Immature natural killer cell (primary cell): ENCODE results near the gene TP73. TPM values are rescaled to one million over a fixed set of nuclear protein-coding genes. Genes with fewer than 3 reads are reported as not detected.

ENCODE experiments used
- DNase-seq, 3 donors: peaks; one replicate each; pipeline ENCODE4 v3.0.0; 2022; ENCODE audit warnings: mixed read lengths in 1 of 3
- H3K27ac Mint-ChIP-seq, 6 donors: one replicate each; pipeline ENCODE4 v1.8.0; 2020; ENCODE audit warnings: mixed read lengths in 6 of 6, mild to moderate bottlenecking in 5 of 6, inconsistent platforms in 4 of 6, moderate library complexity in 3 of 6
- H3K27me3 Mint-ChIP-seq, 3 donors: one replicate each; pipeline ENCODE4 v1.8.0; 2020 to 2021; ENCODE audit warnings: low read depth in 3 of 3, mild to moderate bottlenecking in 3 of 3, mixed read lengths in 3 of 3, moderate library complexity in 3 of 3, inconsistent platforms in 1 of 3
- H3K36me3 Mint-ChIP-seq, 3 donors: one replicate each; pipeline ENCODE4 v1.8.0; 2020; ENCODE audit warnings: mixed read lengths in 3 of 3, inconsistent platforms in 2 of 3, mild to moderate bottlenecking in 2 of 3
- H3K4me1 Mint-ChIP-seq, 2 donors: one replicate each; pipeline ENCODE4 v1.8.0; 2020; ENCODE audit warnings: inconsistent platforms in 2 of 2, mild to moderate bottlenecking in 2 of 2, mixed read lengths in 2 of 2, moderate library complexity in 1 of 2
- H3K4me3 Mint-ChIP-seq, 5 donors: one replicate each; pipeline ENCODE4 v1.8.0; 2020; ENCODE audit warnings: mild to moderate bottlenecking in 5 of 5, mixed read lengths in 5 of 5, inconsistent platforms in 3 of 5, moderate library complexity in 3 of 5
- H3K9me3 Mint-ChIP-seq, 6 donors: one replicate each; pipeline ENCODE4 v1.8.0; 2020; ENCODE audit warnings: mild to moderate bottlenecking in 6 of 6, mixed read lengths in 6 of 6, inconsistent platforms in 4 of 6, moderate library complexity in 3 of 6
- polyA plus RNA-seq, 3 donors: library from polyadenylated mRNA; unstranded; fragments of 300-500 nt; fragmentation: Illumina TruSeq; gene quantifications; one replicate each; pipeline ENCODE4 v1.2.3, GENCODE V29; 2021

Gene TP73
- polyA plus RNA-seq, 3 donors from 2014 or later, result not detected

DNA sequence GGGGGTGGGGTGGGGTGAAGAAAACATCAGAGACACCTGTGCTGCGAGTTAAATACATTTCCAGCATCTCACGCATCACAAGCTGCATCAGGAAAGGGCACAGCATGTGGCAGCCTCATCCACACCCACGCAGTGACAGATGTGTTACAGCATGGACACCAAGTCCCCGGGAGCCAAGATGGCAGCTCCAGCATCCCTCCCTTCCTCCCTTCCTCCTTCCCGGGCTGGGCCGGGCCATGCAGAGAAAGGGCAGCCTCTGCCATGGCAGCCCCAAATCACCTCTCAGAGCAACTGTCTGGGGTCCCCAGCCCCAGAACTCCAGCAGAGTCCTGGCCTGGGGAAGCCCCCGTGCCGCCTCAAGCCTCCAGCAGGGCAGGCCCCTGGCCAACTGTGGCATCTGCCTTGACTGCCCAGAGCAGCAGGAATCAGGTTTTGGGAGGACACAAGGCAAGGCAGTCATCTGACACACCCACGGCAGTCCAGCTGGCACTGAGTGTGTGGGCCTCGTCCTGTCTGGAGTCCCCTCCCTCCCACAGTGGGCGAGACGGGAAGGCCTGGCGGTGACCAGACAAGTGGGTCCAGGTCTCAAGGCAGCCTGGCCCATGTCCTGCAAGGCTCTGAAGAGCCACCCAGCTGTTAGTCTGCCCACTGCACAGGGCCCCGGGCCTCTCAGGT, 126.4 kb downstream of the TP73 start:
- Mint-ChIP-seq H3K27ac (no peak overlapping the region), H3K4me1 (peaks cover 0 to 5% of the 10 kb centered on the region in 2 donors), H3K27me3 (peaks cover 0 to 2% (median 2%) of the 10 kb centered on the region in 3 donors), H3K9me3 (no peaks in the 10 kb centered on the region), H3K36me3 (peaks cover 10 to 31% (median 13%) of the 10 kb centered on the region in 3 donors), H3K4me3 (no peak overlapping the region)
- no peak for DNase-seq

- H3K9me3 Mint-ChIP-seq, result no peaks in the 10 kb centered on the region
Measured at GRCh38 chr1:3779265-3779911, 127.1 kb downstream of the TP73 start.

GRCh38 chr1:3779912-3780416, 127.6 kb downstream of the TP73 start:
- peaks cover 0 to 4% of the 10 kb centered on the region in 2 donors for H3K4me1 Mint-ChIP-seq
- no peak for DNase-seq
- H3K4me3 Mint-ChIP-seq, result no peak overlapping the region
- H3K27ac Mint-ChIP-seq, result peak overlapping the region in 1 of 6 donors; percentile 4
- peaks cover 10 to 39% (median 17%) of the 10 kb centered on the region in 3 donors for H3K36me3 Mint-ChIP-seq
- H3K9me3 Mint-ChIP-seq, result no peaks in the 10 kb centered on the region
- H3K27me3 Mint-ChIP-seq, result peaks cover 0 to 2% (median 2%) of the 10 kb centered on the region in 3 donors

More at GRCh38 chr1:3779265-3779911, 127.1 kb downstream of the TP73 start:
- Mint-ChIP-seq H3K36me3 (peaks cover 10 to 36% (median 17%) of the 10 kb centered on the region in 3 donors), H3K27ac (no peak overlapping the region), H3K4me3 (no peak overlapping the region), H3K27me3 (peaks cover 0 to 2% (median 2%) of the 10 kb centered on the region in 3 donors), H3K4me1 (peaks cover 0 to 5% of the 10 kb centered on the region in 2 donors)
- DNase-seq, result no peak

GRCh38 chr1:3780901-3781300, 128.6 kb downstream of the TP73 start:
- H3K9me3 Mint-ChIP-seq, result no peaks in the 10 kb centered on the region
- no peak overlapping the region for H3K4me3 Mint-ChIP-seq
- DNase-seq, result no peak
- peaks cover 13 to 45% (median 23%) of the 10 kb centered on the region in 3 donors for H3K36me3 Mint-ChIP-seq
- H3K27me3 Mint-ChIP-seq, result peaks cover 0 to 4% (median 0%) of the 10 kb centered on the region in 3 donors
- H3K4me1 Mint-ChIP-seq, result no peaks in the 10 kb centered on the region
- no peak overlapping the region for H3K27ac Mint-ChIP-seq

GRCh38 chr1:3783651-3784474, 131.5 kb downstream of the TP73 start:
- Mint-ChIP-seq H3K36me3 (peaks cover 13 to 51% (median 23%) of the 10 kb centered on the region in 3 donors), H3K27me3 (peaks cover 3 to 9% (median 6%) of the 10 kb centered on the region in 3 donors), H3K9me3 (no peaks in the 10 kb centered on the region), H3K4me1 (peaks cover 15 to 16% of the 10 kb centered on the region in 2 donors), H3K27ac (no peak overlapping the region), H3K4me3 (no peak overlapping the region)
- DNase-seq, result no peak

DNA sequence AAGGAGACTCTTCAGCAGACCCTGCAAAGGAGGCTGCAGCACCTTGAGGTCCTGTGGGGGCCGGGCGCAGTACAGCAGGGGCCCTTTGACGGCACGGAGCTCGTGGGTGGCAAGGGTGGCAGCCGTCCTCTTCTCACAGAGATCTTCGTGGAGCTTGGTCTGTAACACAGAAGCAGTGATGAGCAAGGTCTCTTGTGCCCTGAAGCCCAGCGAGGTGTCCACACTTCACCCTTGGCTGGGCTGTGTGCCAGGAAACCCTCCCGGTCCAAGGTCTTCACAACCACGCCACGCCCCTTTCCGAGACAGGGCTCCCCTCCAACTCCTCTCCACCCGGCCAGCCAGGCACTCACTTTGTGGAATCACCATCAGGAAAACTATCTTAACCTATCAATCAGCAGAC, 132.7 kb downstream of the TP73 start:
- peaks cover 3 to 9% (median 6%) of the 10 kb centered on the region in 3 donors for H3K27me3 Mint-ChIP-seq
- H3K4me3 Mint-ChIP-seq, result no peak overlapping the region
- H3K36me3 Mint-ChIP-seq, result peaks cover 8 to 40% (median 17%) of the 10 kb centered on the region in 3 donors
- DNase-seq, result no peak
- H3K27ac Mint-ChIP-seq, result no peak overlapping the region
- H3K9me3 Mint-ChIP-seq, result no peaks in the 10 kb centered on the region
- H3K4me1 Mint-ChIP-seq, result peaks cover 20 to 21% of the 10 kb centered on the region in 2 donors

DNA sequence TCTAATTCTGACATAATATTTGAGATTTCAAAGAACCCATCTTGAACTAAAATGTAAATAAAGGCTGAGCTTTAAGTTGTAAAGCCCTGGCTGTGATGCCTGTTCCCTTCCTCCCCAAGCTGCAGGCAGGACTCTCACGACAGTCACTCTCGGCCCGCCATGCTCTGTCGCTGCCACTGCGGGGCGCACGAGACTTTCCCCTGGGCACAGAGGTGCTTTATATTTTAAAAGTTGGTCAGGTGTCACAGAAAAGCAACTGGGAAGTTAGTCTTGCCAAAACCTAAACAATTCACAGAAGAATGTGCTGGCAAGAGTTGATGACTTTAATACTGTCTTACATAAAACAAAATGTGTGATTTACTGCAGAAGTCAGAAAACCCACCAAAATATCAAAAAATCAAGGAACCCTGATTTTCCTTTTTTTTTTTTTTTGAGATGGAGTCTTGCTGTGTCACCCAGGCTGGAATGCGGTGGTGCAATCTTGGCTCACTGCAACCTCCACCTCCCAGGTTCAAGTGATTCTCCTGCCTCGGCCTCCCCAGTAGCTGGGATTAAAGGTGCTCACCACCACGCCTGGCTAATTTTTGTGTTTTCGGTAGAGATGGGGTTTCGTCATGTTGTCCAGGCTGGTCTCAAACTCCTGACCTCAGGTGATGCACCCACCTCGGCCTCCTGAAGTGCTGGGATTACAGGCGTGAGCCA, 133.3 kb downstream of the TP73 start:
- no peak overlapping the region for H3K27ac Mint-ChIP-seq
- peaks cover 3 to 9% (median 6%) of the 10 kb centered on the region in 3 donors for H3K27me3 Mint-ChIP-seq
- no peak overlapping the region for H3K4me3 Mint-ChIP-seq
- H3K4me1 Mint-ChIP-seq, result peaks cover 20 to 21% of the 10 kb centered on the region in 2 donors
- H3K36me3 Mint-ChIP-seq, result peaks cover 3 to 35% (median 12%) of the 10 kb centered on the region in 3 donors
- no peaks in the 10 kb centered on the region for H3K9me3 Mint-ChIP-seq
- no peak for DNase-seq

Other genes with a start within 250 kb of the TP73 start
- not detected for gene ARHGEF16, start 197.9 kb upstream of the TP73 start, polyA plus RNA-seq
- gene MEGF6, start 41.0 kb upstream of the TP73 start, polyA plus RNA-seq, result under 1 TPM in 1 of 3 donors, not detected in 2; 0.08 TPM
- 10 to 100 TPM; 36.2 to 43.4 (median 40.3) TPM for gene TPRG1L, start 27.5 kb upstream of the TP73 start, polyA plus RNA-seq
- 10 to 100 TPM; 19.9 to 26.8 (median 21.1) TPM for gene WRAP73, start 2.4 kb upstream of the TP73 start, polyA plus RNA-seq
- gene CCDC27, start 99.9 kb downstream of the TP73 start, polyA plus RNA-seq, result not detected
- under 1 TPM in 1 of 3 donors, not detected in 2; 0.96 TPM for gene SMIM1, start 120.2 kb downstream of the TP73 start, polyA plus RNA-seq
- gene LRRC47, start 144.0 kb downstream of the TP73 start, polyA plus RNA-seq, result 10 to 100 TPM; 19.3 to 28.3 (median 27.7) TPM
- gene CEP104, start 204.7 kb downstream of the TP73 start, polyA plus RNA-seq, result 10 to 100 TPM in 2 of 3 donors, 1 to 10 TPM in 1; 2.5 to 32.7 (median 18.2) TPM
- gene DFFB, start 205.0 kb downstream of the TP73 start, polyA plus RNA-seq, result 10 to 100 TPM in 2 of 3 donors, 1 to 10 TPM in 1; 8.3 to 25.6 (median 11.9) TPM
- 10 to 100 TPM; 27.1 to 54.2 (median 34.0) TPM for gene C1orf174, start 247.8 kb downstream of the TP73 start, polyA plus RNA-seq